Fibroblast of skin of abdomen (primary cell): ENCODE results near the gene IL27RA.
"Not testable (repeated sequence)": the region's sequence is repeated elsewhere in the genome, so short reads cannot be mapped to it uniquely, and the experiment has no call there.

Experiments used
- DNase-seq: peaks from one replicate; pipeline ENCODE4 v3.0.0-alpha.2; 2013

IL27RA gene

DNA sequence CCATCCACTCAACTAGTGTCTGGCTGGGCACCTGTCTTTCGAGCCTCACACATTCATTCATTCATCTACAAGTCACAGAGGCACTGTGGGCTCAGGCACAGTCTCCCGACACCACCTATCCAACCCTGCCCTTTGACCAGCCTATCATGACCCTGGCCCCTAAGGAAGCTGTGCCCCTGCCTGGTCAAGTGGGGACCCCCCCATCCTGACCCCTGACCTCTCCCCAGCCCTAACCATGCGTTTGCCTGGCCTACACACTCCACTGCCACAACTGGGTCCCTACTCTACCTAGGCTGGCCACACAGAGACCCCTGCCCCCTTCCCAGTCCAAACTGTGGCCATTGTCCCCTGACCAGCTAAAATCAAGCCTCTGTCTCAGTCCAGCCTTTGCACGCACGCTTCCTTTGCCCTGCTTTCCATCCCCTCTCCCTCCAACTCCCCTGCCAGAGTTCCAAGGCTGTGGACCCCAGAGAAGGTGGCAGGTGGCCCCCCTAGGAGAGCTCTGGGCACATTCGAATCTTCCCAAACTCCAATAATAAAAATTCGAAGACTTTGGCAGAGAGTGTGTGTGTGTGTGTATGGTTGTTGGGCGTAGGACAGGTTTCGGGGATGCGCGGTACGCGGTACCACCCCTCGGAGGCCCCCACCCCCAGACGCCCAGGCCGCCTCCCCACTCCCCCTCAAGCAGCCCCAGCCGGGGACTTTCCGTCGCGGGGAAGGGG lies 404 bp upstream of the IL27RA start:
- no peak for DNase-seq

DNA sequence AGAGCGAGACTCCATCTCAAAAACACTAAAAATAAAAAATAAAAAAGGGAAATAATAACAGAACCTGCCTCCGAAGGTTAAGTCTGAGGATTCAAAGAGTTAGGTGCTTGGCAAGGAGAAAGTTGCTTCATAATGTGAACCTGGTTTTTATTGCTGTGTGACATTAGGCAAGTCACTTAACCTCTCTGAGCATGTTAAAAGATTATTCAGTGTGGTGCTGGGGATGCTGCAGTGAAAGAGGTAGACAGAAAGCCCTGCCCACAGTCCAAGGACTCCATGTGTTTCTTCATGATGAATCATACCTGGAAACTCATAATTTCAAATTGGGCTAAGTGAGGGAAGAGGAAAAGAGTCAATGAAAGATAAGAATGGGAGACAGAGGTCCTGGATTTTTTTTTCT lies 2.4 kb downstream of the IL27RA start:
- no peak for DNase-seq

DNA sequence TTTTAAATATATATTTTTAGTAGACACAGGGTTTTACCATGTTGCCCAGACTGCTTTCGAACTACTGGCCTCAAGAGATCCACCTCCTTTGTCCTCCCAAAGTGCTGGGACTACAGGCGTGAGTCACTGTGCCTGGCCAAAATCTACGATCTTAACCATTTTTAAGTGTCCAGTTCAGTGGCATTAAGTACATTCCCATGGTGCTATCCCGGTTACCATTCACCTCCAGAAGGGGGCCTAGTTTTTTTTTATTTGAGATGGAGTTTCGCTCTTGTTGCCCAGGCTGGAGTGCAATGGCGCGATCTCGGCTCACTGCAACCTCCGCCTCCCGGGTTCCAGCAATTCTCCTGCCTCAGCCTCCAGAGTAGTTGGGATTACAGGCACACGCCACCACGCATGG lies 3.6 kb downstream of the IL27RA start:
- not testable (repeated sequence) for DNase-seq

DNA sequence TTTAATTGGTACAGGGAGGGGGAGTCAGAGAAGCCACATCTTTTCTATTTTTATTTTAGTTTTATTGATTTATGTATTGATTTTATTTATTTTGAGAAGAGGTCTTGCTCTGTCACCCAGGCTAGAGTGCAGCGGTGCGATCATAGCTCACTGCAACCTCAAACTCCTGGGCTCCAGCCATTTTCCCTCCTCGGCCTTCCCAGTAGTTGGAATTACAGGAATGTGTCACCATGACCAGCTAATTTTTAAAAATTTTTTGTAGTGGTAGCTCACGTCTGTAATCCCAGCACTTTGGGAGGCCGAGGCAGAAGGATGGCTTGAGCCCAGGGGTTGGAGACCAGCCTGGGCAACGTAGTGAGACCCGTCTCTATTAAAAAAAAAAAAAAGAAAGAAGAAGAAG lies 4.1 kb downstream of the IL27RA start:
- peak; percentile 45 for DNase-seq

DNA sequence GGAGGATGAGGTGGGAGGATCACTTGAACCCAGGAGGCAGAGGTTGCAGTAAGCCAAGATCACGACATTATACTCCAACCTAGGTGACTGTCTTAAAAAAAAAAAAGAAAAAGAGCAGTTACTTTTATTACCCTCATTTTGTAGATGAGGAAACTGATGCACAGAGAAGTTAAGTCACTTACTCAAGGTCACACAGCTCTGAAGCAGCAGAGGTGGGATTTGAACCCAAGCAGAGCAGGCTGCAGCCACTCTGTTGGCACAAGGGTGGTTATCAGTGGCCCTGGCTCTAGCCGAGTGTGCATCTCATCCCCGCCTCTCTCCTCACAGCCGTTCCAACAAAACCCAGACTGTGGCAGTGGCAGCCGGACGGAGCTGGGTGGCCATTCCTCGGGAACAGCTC lies 7.6 kb downstream of the IL27RA start:
- DNase-seq = no peak

DNA sequence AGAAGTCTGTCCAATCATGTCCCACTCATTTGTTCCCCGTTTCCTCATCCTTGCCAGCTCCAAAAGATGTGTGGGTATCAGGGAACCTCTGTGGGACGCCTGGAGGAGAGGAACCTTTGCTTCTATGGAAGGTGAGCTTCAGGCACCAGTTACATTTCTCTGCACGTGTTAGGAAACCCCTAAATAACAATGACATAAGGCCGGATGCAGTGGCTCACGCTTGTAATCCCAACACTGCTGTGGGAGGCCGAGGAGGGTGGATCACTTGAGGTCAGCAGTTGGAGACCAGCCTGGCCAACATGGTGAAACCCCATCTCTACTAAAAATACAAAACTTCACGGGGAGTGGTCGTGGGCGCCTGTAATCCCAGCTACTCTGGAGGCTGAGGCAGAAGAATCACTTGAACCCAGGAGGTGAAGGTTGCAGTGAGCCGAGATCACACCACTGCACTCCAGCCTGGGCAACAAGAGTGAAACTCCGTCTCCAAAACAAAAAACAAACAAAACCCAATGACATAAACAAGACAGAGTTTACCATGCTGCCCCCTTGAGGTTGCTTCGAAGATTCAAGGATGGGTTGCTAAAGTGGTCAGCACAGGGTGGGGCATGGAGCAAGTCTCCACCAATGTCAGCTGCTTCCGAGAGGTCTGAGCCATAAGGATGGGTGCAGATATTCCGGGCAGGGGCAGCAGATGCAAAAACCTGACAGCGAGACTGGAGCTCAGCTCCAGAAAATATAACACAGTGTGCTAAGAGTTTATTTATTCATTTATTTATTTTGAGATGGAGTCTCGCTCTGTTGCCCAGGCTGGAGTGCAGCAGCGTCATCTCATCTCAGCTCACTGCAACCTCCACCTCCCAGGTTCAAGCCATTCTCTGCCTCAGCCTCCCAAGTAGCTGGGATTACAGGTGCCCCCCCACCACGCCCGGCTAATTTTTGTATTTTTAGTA lies 11.4 kb downstream of the IL27RA start:
- peak; percentile 38 for DNase-seq

DNA sequence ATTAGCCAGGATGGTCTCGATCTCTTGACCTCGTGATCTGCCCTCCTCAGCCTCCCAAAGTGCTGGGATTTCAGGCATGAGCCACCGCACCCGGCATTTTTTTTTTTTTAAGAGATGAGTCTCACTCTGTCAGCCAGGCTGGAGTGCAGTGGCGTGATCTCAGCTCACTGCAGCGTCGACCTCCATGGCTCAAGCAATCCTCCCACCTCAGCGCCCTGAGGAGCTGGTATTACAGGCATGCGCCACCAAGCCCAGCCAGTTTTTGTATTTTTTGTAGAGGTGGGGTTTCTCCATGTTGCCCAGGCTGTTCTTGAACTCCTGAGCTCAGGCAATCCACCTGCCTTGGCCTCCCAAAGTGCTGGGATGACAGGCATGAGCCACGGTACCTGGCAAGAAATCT lies 16.3 kb downstream of the IL27RA start:
- not testable (repeated sequence) for DNase-seq

DNA sequence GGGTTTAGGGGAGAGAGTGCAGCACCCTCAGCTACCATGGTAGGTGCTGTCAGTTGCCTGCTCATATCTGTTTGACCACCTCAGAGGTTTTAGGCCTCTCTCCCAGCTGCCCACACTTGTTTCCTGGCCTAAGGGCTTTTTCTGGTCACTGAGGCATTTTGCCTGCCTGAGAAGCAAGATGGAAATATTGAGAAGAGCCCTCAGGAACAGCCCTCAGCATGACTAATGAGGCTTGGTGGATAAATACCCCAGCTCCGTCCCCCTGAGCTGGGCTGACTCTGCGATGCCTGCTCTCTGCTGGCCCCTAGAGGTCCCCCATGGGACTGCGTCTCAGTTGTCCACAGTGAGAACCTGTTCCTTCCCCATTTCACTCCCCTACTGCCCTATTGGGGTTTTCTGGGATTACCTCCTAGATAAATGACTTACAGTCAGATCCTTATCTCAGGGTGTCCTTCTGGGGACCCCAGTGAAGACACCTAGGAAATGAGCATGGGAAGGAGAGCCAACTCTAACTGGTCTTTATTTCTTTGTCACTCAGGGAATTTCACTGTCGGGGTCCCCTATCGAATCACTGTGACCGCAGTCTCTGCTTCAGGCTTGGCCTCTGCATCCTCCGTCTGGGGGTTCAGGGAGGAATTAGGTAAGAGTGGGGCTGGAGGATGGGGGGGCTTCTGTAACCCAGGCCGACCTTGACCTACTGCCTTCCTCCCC lies 17.0 kb downstream of the IL27RA start:
- no peak for DNase-seq

DNA sequence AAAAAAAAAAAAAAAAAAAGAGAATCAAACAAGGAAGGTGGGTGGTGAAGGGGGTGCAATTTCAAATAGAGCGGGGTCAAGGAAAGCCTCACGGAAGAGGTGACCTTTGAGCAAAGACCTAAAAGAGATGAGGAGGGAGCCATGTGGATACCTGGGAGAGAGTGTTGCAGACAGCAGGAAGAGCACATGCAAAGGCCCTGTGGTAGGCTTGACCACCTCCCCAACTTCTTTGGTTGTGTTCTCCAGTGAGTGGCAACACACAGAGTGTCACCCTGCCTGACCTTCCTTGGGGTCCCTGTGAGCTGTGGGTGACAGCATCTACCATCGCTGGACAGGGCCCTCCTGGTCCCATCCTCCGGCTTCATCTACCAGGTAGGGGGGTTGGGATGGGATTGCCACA lies 18.9 kb downstream of the IL27RA start:
- no peak for DNase-seq

DNA sequence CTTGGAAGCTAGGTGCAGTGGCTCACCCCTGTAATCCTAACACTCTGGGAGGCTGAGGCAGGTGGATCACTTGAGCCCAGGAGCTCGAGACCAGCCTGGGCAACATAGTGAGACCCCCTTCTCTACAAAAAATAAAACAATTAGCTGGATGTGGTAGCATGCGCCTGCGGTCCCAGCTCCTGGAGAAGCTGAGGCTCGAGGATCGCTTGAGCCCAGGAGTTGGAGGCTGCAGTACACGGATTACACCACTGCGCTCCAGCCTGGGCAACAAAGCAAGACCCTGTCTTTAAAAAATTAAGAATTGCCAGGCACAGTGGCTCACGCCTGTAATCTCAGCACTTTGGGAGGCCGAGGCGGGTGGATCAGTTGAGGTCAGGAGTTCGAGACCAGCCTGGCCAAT lies 19.4 kb downstream of the IL27RA start:
- DNase-seq = not testable (repeated sequence)

DNA sequence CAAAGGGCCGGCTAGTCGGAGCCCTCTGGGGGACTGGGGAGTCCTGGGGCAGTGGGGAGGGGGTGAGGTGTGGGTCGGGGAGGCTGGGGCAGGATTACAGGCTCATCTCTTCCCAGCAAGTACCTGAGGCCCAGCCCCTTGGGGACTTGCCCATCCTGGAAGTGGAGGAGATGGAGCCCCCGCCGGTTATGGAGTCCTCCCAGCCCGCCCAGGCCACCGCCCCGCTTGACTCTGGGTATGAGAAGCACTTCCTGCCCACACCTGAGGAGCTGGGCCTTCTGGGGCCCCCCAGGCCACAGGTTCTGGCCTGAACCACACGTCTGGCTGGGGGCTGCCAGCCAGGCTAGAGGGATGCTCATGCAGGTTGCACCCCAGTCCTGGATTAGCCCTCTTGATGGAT lies 20.4 kb downstream of the IL27RA start:
- DNase-seq = no peak

DNA sequence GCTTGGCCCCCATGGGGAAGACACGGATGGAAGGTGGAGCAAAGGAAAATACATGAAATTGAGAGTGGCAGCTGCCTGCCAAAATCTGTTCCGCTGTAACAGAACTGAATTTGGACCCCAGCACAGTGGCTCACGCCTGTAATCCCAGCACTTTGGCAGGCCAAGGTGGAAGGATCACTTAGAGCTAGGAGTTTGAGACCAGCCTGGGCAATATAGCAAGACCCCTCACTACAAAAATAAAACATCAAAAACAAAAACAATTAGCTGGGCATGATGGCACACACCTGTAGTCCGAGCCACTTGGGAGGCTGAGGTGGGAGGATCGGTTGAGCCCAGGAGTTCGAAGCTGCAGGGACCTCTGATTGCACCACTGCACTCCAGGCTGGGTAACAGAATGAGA lies 20.9 kb downstream of the IL27RA start:
- DNase-seq = no peak

DNA sequence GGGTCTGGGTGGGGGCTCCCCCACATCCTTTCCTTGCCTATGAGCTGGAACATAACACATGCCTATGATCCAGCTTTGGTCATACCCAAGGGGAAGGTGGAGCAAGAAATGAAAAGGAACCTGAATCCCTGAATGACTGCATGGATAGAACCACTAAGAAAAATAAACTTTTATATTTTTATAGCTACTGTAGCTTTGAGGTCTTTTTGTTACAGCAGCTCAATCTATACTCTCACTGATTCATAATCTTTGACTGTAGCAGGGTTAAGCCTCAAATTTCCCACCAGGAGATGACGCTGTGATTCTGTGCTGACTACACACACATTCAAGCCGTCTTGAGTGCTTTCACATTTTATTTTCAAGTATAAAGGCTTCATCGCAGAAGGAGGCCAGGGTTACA lies 21.5 kb downstream of the IL27RA start:
- no peak for DNase-seq

DNA sequence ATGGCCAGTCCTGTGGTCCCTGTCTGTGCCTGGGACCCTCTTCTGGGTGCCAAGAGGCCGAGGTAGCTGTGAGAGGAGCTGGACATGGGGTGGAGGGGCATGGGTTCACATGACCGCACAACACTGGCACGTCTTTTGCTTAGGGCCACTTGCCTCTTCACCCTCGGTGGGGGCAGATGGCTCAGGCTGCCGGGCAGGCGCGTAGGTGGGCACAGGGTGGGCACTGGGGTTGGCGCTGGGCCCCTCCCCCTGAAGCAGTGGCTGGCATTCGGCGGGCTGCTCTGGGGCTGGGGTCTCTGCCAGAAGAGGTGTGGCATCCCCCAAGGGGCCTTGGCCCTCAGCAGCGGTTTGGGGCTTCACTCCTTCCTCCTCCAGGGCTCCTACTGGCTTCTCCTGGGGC lies 21.9 kb downstream of the IL27RA start:
- DNase-seq = no peak

DNA sequence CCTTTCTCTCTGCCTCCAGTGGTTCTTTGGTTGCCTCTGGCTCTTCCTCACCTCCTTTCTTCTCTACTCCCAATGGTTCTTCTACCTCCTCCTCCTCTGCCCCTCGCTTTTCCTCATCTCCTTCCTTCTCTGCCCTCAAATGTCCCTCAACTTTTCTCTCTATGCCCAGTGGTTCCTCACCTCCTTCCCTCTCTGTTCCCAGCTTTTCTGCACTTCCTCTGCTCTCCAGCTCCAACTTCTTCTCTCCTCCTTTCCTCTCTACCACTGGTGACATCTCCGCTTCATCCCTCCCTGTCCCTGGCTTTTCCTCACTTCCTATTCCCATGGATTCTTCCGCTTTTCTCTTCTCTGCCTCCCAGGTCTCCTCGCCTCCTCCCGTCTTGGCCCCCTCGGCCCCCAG lies 22.5 kb downstream of the IL27RA start:
- DNase-seq = no peak

DNA sequence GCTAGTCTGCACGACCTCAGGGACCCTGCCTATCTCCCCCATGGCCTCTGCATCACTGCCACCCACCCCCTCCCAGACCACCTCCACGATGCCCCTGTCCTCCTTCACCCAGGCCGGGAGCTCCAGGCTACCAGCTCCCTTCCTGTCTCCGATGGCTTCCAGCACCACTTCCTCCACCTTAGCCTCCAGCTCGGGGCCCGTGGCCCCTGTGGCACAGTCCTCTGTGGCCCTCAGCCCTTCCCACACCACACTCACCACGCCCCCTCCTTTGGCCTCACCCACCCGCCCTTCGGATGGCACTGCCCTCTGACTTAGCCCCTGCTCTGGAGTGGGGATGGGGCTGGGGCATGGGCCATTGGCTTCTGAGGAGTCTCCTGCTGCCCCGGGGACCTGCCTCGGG lies 23.2 kb downstream of the IL27RA start:
- no peak for DNase-seq

DNA sequence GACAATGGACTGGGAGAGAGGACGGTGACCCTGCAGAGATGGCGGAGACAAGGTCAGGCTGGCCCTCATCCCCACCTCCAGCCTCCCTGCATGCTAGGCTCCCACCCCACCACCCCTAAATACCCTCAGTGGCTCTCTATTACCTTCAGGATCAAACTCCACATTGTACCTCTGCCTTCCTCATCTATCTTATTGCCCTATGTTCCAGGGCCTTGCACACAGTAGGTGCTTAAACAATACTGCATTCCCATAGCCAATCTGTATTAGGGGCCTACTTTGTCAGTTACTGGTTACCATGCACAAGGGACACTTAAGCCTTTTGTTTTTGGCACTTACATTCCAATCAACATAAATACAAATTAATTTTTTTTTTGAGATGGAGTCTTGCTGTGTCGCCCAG lies 23.8 kb downstream of the IL27RA start:
- no peak for DNase-seq

DNA sequence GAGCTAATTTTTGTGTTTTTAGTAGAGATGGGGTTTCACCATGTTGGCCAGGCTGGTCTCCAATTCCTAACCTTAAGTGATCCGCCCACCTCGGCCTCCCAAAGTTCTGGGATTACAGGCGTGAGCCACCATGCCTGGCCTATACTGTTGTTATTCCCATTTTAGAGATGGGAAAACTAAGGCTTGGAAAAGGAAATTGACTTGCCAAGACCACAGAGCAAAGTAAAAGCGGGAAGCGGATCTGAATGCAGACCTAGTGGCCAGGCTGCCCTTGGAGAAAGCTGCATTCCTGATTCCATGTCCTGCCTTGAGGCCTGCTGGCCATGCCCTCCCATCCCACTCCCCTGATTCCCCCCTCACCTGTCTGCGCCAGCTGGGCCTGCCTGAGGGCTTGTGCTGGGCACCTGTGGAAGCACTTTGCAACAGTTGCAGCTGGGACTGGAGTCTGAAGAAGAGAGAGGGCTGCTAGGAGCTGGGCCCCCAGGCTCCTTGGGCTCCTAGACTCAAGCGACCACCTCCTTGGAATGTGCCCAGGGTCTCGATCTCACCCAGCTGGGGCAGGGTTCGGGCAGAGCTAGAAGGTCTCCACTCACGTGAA lies 24.6 kb downstream of the IL27RA start:
- DNase-seq = no peak

DNA sequence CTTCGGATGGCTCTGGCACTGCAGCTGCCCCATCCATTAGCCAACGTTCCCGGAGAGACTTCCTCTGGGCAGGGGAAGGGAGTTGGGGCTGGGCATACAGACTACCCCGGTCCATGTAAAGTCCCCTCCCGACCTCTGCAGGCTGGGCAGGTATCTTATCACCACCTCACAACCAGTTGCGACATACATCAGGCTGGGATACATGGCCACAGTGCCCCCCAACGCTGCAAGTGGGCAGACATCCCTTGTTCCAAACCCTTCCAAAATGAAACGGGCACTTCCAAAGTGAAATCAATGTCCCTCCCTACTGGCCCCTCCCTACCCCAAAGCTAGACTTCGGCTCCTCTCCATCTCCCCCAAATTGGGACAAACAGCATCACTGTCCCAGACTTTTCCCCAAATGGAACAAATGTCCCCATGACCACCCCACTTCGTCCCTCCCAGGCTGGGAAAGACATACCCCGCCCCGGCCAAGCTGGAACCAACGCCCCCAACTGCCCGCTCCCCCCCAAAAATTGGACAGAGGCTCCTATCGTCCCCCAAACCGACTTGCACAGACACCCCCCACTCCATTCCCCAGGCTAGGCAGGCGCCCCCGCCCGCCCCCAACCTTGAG lies 25.3 kb downstream of the IL27RA start:
- no peak for DNase-seq

DNA sequence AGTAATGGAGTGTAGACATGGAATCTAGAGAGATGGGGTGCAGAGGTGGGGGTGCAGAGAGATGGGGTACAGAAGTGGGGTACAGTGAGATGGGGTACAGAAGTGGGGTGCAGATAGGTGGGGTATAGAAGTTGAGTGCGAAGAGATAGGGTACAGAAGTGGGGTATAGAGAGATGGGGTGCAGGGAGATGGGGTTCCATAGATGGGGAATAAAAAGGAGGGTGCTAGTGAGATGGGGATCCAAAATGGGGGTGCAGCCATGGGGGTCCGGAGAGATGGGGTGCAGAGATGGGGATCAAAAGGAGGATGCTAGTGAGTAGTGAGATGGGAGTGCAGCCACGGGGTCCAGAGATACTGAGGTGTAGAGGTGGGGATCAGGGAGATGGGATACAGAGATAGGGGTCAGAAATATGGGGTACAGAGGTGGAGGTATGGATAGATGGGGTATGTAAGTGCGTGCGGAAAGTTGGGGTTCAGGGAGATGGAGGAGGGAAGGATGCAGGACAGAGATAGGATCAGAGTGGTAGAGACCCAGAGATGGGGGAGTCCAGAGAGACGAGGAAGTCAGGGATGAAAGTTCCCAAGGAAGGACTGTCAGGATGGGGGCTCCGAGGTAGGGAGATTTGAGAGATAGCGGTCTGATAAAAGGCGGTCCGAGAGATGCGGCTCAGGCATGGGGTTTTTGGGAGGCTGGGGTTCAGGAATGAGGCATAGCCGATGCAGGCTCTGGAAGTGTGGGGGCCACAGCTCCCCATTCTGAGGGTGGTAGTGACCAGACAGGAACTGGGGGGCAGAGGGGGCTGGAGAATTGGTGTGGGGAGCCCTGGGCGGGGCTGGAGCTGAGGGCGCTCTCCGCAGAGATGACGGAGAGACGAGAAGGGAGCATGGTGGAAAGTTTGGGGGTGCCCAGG lies 26.9 kb downstream of the IL27RA start:
- DNase-seq = no peak

DNA sequence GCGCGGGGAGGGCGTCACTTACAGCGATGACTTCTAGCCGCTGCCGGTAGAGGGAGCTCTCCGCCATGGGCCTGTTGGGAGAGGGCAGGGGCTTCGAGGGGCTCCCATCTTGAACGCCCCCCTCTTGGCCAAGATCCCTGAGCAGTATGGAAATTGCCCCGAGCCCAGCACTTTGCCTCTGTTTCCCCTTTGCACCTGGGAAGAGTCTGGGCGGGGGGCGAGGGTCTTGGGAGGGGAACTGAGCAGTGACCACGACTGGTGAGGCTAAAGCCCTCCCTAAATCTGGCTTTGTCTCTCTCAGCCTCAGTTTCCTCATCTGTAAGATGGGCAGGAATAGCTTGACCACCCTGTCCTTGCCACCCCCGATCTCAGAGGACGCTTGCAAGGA lies 27.5 kb downstream of the IL27RA start:
- DNase-seq = no peak
